ENCODE results near the gene B9D1. TPM values are rescaled to one million over a fixed set of nuclear protein-coding genes. Genes with fewer than 3 reads are reported as not detected.

The B9D1 gene
- total and polyA plus RNA-seq, 9 of the 15 experiments (the other 6 are each of a cell fraction or from before 2014, with no cell fraction given) = 8.9 to 28.0 (median 17.9) TPM

DNA sequence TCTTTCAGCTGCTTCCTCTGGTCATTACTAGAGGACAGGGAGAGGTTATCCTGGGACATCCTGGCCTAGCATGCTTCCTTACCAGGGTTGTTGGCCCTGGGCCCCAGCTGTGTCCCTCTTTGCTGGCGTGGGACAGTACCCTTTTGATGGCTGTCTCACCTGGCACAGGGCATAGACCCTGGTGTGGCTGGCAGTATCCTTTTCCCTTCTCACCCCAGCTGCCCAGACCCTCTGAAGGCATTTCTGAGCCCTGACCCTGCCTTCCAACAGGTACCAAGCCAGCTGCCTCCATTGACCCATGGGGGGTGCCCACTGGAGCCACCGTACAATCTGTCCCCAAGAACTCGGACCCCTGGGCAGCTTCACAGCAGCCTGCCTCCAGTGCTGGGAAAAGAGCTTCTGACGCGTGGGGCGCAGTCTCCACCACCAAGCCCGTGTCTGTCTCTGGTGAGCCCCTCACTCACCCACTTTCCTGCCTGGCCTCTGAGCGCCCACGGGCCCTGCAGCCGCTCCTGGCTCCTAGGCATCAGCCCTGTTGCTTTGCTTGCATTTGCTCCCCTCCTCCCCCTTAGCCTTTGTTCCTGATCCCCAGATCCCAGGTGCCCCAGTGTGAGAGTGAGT, 34.0 kb downstream of the B9D1 start:
- Histone ChIP-seq H3K9me1 (ENCODE audit: control insufficient read depth, insufficient read depth, low read length) (no peaks in the 10 kb centered on the region), H3K79me2 (ENCODE audit: control insufficient read depth, insufficient read depth, low read length) (no peaks in the 10 kb centered on the region), H4K20me1 (replicated peaks; ENCODE audit: control insufficient read depth, insufficient read depth, low read length) (no peaks in the 10 kb centered on the region), H3K36me3 (ENCODE audit: control insufficient read depth, insufficient read depth, low read length) (no peaks in the 10 kb centered on the region; the same call in 2 of the 3 replicates), H3K9me3 (replicated peaks; ENCODE audit: control insufficient read depth, insufficient read depth, low read depth, low read length) (no peaks in the 10 kb centered on the region), H3K4me3 (no peak overlapping the region), H3K27me3 (ENCODE audit: control insufficient read depth in 2 of 2, insufficient read depth in 2 of 2, low read length in 2 of 2) (no peaks in the 10 kb centered on the region), H2AFZ (ENCODE audit: low read depth, low read length) (no peak overlapping the region), H3K4me2 (ENCODE audit: insufficient read depth, low read length) (no peak overlapping the region), H3K9ac (ENCODE audit: insufficient read depth in 1 of 2, low read depth in 2 of 2, low read length in 2 of 2) (no peak overlapping the region), H3K27ac (ENCODE audit: extremely low read depth, low read depth, low read length) (no peak overlapping the region), H3K4me1 (replicated peaks in 1 of 2; ENCODE audit: control insufficient read depth in 2 of 2, insufficient read depth in 2 of 2, low read length in 2 of 2) (peaks cover 0 to 7% of the 10 kb centered on the region in 2 experiments; a peak in 2 of 5 replicates)
- CTCF ChIA-PET (ENCODE audit: low intra/inter-chr PET ratio) = no interaction called here
- in situ Hi-C loops (cut with MboI) = no loop called here
- TF ChIP-seq TAF15 (IDR thresholded peaks at IDR 0.05; ENCODE audit: low read depth, low read length) (no peak), KLF6 (CRISPR knock-in tag; IDR thresholded peaks at IDR 0.05; ENCODE audit: borderline replicate concordance) (no peak), RBM25 (IDR thresholded peaks at IDR 0.05; ENCODE audit: low read depth, low read length, severe bottlenecking) (no peak), RBM34 (IDR thresholded peaks at IDR 0.05; ENCODE audit: borderline replicate concordance, insufficient read depth, low read length) (no peak), ZNF217 (CRISPR knock-in tag; IDR thresholded peaks at IDR 0.05) (no peak), ELF2 (CRISPR knock-in tag; IDR thresholded peaks at IDR 0.05) (no peak), FUS (optimal IDR thresholded peaks at IDR 0.05; ENCODE audit: low read depth, low read length) (no peak), SMAD2 (IDR thresholded peaks at IDR 0.05; ENCODE audit: low read depth, low read length) (no peak), MXI1 (IDR thresholded peaks at IDR 0.05; ENCODE audit: low read depth, low read length) (no peak), GTF2A2 (tag; IDR thresholded peaks at IDR 0.05) (no peak), ASH1L (IDR thresholded peaks at IDR 0.05; ENCODE audit: borderline replicate concordance, low read depth, partially characterized antibody) (no peak), SAFB2 (IDR thresholded peaks at IDR 0.05; ENCODE audit: borderline replicate concordance, low read depth, low read length, severe bottlenecking) (no peak)
- TF ChIP-seq, protein P1, sequence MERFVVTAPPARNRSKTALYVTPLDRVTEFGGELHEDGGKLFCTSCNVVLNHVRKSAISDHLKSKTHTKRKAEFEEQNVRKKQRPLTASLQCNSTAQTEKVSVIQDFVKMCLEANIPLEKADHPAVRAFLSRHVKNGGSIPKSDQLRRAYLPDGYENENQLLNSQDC (CRISPR knock-in tag; IDR thresholded peaks at IDR 0.05) = no peak
- ATAC-seq = no peak
- WGBS (ENCODE audit: insufficient coverage, low coverage, missing lambda C conversion rate) = 88% methylated on average over 4 of the region's 10 CpGs
- FAIRE-seq = no peak
- intact Hi-C loops (cut with micrococcal nuclease) = no loop called here
- BruUV-seq (replicated peaks) = no TSS peak
- POLR2A ChIA-PET = interaction anchor here (0.7 kb wide), 1 partner anchor 8 kb away, joined by 4 read pairs; no protein-coding TSS in a partner anchor
- DNase-seq (ENCODE audit: extremely low read depth in 1 of 4, low spot score in 3 of 4) = no peak

All from K562 (cell line).